Breast epithelium (tissue), 4 donors: ENCODE measurements around the gene FBXL13. TPM values are rescaled to one million over a fixed set of nuclear protein-coding genes. Genes with fewer than 3 reads are reported as not detected.
"Not testable (repeated sequence)": the region's sequence is repeated elsewhere in the genome, so short reads cannot be mapped to it uniquely, and the experiment has no call there.

Experiments
- DNase-seq, 2 donors: peaks; one replicate each; pipeline ENCODE4 v3.0.0-alpha.2; 2019; ENCODE audit warnings: low spot score in 2 of 2
- H3K27ac ChIP-seq, 2 donors: fragments of 200-600 bp; sonication (generic) in 1 of 2; one replicate each; pipeline ENCODE4 v1.5.1; 2016 to 2019; ENCODE audit warnings: mild to moderate bottlenecking in 1 of 2
- H3K27me3 ChIP-seq, 2 donors: fragments of 200-600 bp; sonication (generic) in 1 of 2; one replicate each; pipeline versions ENCODE4 v1.5.1 to v1.6.0; 2017 to 2019; ENCODE audit warnings: control low read depth in 1 of 2, mild to moderate bottlenecking in 1 of 2
- H3K36me3 ChIP-seq: fragments of 200-600 bp; one replicate; pipeline ENCODE4 v1.5.1; 2019
- H3K4me1 ChIP-seq, 2 donors: fragments of 200-600 bp; sonication (generic); one replicate each; pipeline ENCODE4 v1.5.1; 2016 to 2019; ENCODE audit warnings: control low read depth in 1 of 2
- H3K4me3 ChIP-seq, 3 donors: fragments of 200-600 bp; sonication (generic); 1 replicate in 2 of 3; 2 replicates in 1 of 3; pipeline ENCODE4 v1.5.1; 2016 to 2019; ENCODE audit warnings: mild to moderate bottlenecking in 3 of 3, moderate library complexity in 2 of 3
- H3K9me3 ChIP-seq, 2 donors: fragments of 200-600 bp; sonication (generic) in 1 of 2; one replicate each; pipeline ENCODE4 v1.5.1; 2016 to 2019; ENCODE audit warnings: control low read depth in 1 of 2
- CTCF ChIP-seq, 3 donors: fragments of 450-650 bp; IDR thresholded peaks; one replicate each; pipeline ENCODE4 v1.5.1; 2016 to 2017; ENCODE audit warnings: antibody characterized with exemption in 3 of 3, mild to moderate bottlenecking in 3 of 3, moderate library complexity in 3 of 3
- POLR2A ChIP-seq: fragments of 450-650 bp; IDR thresholded peaks from one replicate; pipeline ENCODE4 v1.6.1; 2016; ENCODE audit warnings: antibody characterized with exemption, mild to moderate bottlenecking, moderate library complexity
- POLR2AphosphoS5 ChIP-seq, 3 donors: sonication (generic); formaldehyde crosslinking; IDR thresholded peaks; one replicate each; pipeline ENCODE4 v1.6.1; 2017; ENCODE audit warnings: antibody characterized with exemption in 3 of 3
- intact Hi-C: fragments of 100-400 bp; cut with DNase I; formaldehyde crosslinking; loops from one replicate; pipeline ENCODE4 v1.15.1; 2023; ENCODE audit warnings: low total_unique reads
- total RNA-seq, 3 donors: library from RNA; depleted of rRNA; stranded (reverse); fragments of >200 nt; gene quantifications; one replicate each; pipeline ENCODE4 v1.1.0, GENCODE V29; 2016

Gene FBXL13
- total RNA-seq, 3 donors from 2014 or later, result 1.1 to 4.2 (median 3.3) TPM

- Histone ChIP-seq H3K4me1 (no peaks in the 10 kb centered on the region), H3K9me3 (no peaks in the 10 kb centered on the region), H3K36me3 (no peaks in the 10 kb centered on the region), H3K27ac (no peak overlapping the region), H3K27me3 (no peaks in the 10 kb centered on the region), H3K4me3 (no peak overlapping the region)
- intact Hi-C loops, result no loop called here
- no peak for DNase-seq
- TF ChIP-seq POLR2AphosphoS5 (IDR thresholded peaks at IDR 0.05) (no peak), POLR2A (no peak), CTCF (IDR thresholded peaks at IDR 0.05) (no peak)
Observed at GRCh38 chr7:102974366-102975236, 100.0 kb downstream of the FBXL13 start.

- TF ChIP-seq CTCF (IDR thresholded peaks at IDR 0.05) (no peak), POLR2A (no peak), POLR2AphosphoS5 (IDR thresholded peaks at IDR 0.05) (no peak)
- DNase-seq, result no peak
- Histone ChIP-seq H3K4me1 (no peaks in the 10 kb centered on the region), H3K27ac (no peak overlapping the region), H3K4me3 (no peak overlapping the region), H3K36me3 (no peaks in the 10 kb centered on the region), H3K27me3 (no peaks in the 10 kb centered on the region), H3K9me3 (no peaks in the 10 kb centered on the region)
- intact Hi-C loops, result no loop called here
Observed at GRCh38 chr7:102973096-102973802, 101.3 kb downstream of the FBXL13 start.

- Histone ChIP-seq H3K9me3 (no peaks in the 10 kb centered on the region), H3K4me1 (no peaks in the 10 kb centered on the region), H3K27ac (no peak overlapping the region), H3K36me3 (no peaks in the 10 kb centered on the region), H3K27me3 (no peaks in the 10 kb centered on the region), H3K4me3 (no peak overlapping the region)
- DNase-seq, result no peak
- no peak for TF ChIP-seq POLR2A
- no peak for TF ChIP-seq CTCF (IDR thresholded peaks at IDR 0.05)
- no peak for TF ChIP-seq POLR2AphosphoS5 (IDR thresholded peaks at IDR 0.05)
- intact Hi-C loops, result no loop called here
Observed at GRCh38 chr7:102967798-102968197, 106.8 kb downstream of the FBXL13 start.

- H3K4me1 ChIP-seq, result no peaks in the 10 kb centered on the region
- H3K27ac ChIP-seq, result no peak overlapping the region
- intact Hi-C loops, result no loop called here
- no peaks in the 10 kb centered on the region for H3K9me3 ChIP-seq
- no peaks in the 10 kb centered on the region for H3K27me3 ChIP-seq
- TF ChIP-seq POLR2AphosphoS5 (IDR thresholded peaks at IDR 0.05) (no peak), CTCF (IDR thresholded peaks at IDR 0.05) (no peak), POLR2A (no peak)
- H3K4me3 ChIP-seq, result no peak overlapping the region
- no peaks in the 10 kb centered on the region for H3K36me3 ChIP-seq
- DNase-seq, result no peak
Observed at GRCh38 chr7:102966465-102966864, 108.1 kb downstream of the FBXL13 start.

- H3K36me3 ChIP-seq, DNase-seq, H3K27me3 ChIP-seq, H3K27ac ChIP-seq, H3K4me1 ChIP-seq, intact Hi-C loops, H3K4me3 ChIP-seq, H3K9me3 ChIP-seq: not testable (repeated sequence)
Observed at GRCh38 chr7:102961993-102962392, 112.6 kb downstream of the FBXL13 start.

- intact Hi-C loops, DNase-seq, H3K27me3 ChIP-seq, H3K27ac ChIP-seq, H3K36me3 ChIP-seq, H3K4me1 ChIP-seq, H3K4me3 ChIP-seq: not testable (repeated sequence)
- H3K9me3 ChIP-seq, result peaks cover 0 to 30% of the 10 kb centered on the region in 2 donors
Observed at GRCh38 chr7:102958004-102958403, 116.6 kb downstream of the FBXL13 start.

- intact Hi-C loops, DNase-seq: not testable (repeated sequence)
- peaks cover 0 to 30% of the 10 kb centered on the region in 2 donors for H3K9me3 ChIP-seq
Observed at GRCh38 chr7:102954359-102954758, 120.2 kb downstream of the FBXL13 start.

More at GRCh38 chr7:102954359-102954758, 120.2 kb downstream of the FBXL13 start:
- not testable (repeated sequence) for H3K36me3 ChIP-seq, H3K27me3 ChIP-seq, H3K27ac ChIP-seq, H3K4me1 ChIP-seq, H3K4me3 ChIP-seq
